GM18526 (cell line): ENCODE measurements around the gene ZNF83.

Experiments used
- POLR2A ChIP-seq: IDR thresholded peaks from 3 replicates; pipeline ENCODE4 v1.6.1; 2011; ENCODE audit not compliant: insufficient read length; ENCODE audit errors: extremely low read depth

The ZNF83 gene

GRCh38 chr19:52637718-52638585 is at the start of gene ZNF83:
Gene ZNF83 (minus strand): TSS chr19:52638355.
- peak; percentile 84 for TF ChIP-seq POLR2A

- no peak for TF ChIP-seq POLR2A
Observed at GRCh38 chr19:52687684-52688083, 49.5 kb upstream of the ZNF83 start.

DNA sequence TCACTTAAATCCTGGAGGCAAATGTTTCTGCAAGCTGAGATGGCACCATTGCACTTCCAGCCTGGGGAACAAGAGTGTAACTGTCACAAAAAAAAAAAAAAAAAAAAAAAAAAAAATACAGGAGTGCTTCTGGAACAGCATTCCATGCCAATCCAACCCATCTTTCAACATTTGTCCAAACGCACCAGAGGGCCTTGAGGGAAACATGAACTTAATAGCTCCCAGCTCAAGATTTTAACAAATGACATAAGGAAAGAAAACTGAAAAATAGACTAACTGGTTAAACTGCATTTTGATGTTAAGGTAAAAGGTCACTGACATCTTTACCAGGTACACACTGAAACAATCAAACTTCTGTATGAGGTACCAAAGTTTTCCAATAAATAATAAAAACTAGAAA is 47.7 kb upstream of the ZNF83 start:
- TF ChIP-seq POLR2A = no peak

DNA sequence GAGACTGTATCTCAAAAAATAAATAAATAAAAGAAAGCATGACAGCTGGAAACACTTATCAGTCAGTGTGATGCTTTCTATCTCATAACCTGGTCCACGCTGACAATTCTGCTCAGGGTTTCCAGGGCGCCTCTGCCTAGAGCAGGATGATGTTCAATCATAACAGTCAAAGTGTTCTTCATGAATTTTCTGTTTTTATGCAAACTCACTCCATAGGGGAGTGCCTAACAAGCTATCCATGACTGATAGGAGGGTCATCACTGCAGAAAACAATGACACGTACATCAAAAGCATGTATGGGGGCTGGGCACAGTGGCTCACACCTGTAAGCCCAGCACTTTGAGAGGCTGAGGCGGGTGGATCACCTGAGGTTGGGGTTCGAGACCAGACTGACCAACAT is 41.4 kb upstream of the ZNF83 start:
- TF ChIP-seq POLR2A = no peak

- no peak for TF ChIP-seq POLR2A
Observed at GRCh38 chr19:52673014-52673413, 34.9 kb upstream of the ZNF83 start.

DNA sequence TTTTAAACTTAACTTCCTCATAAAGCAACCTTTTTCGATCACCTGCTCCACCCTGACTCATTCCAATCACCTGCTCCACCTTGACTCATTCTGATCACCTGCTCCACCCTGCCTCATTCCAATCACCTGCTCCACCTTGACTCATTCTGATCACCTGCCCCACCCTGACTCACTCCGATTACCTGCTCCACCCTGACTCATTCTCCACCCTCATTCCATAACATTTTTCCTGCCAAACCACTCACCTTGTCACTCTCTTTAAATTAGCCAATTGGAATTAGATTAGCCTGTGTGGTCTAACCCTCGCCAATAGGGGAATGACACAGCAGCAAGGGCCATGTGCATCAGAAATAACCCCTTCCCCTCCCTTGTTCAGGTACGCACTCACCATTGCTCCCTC is 31.9 kb upstream of the ZNF83 start:
- no peak for TF ChIP-seq POLR2A

DNA sequence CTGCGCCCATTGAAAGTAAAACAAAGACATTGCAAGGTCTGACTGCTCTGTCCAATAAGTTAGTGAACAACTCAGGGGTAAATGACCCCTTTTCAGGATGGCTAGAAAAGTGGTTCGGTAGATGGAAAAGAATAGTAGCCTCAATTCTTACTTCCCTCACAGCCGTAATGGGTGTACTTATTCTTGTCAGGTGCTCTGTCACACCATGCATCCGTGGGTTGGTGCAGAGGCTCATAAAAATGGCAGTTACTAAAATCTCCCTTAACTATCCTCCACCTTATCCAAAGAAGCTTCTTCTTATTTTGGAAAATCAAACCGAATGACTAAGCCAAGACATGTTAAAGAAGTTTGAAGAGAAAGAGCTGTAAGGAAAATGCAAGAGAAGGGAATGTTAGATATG is 31.4 kb upstream of the ZNF83 start:
- no peak for TF ChIP-seq POLR2A

DNA sequence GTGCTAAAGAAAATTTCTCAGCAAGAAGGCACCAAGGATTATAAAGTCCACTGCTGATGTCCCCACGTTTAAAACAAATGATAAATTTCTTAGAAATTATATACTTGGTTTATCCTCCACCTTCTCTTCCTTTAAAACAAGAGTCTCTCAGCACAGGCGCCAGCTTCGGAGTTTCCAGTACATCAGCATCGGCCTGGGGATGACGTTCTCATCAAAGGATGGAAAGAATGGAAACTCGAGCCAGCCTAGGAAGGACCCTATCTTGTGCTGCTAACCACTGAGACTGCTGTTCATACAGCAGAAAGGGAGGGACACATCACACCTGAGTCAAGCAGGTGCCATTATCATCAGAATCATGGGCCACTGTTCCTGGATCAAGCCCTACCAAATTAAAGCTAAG is 29.8 kb upstream of the ZNF83 start:
- no peak for TF ChIP-seq POLR2A

- TF ChIP-seq POLR2A = no peak
Observed at GRCh38 chr19:52666506-52666905, 28.4 kb upstream of the ZNF83 start.

GRCh38 chr19:52665529-52665928 is 27.4 kb upstream of the ZNF83 start:
- no peak for TF ChIP-seq POLR2A

GRCh38 chr19:52665027-52665426 is 26.9 kb upstream of the ZNF83 start:
- no peak for TF ChIP-seq POLR2A

- TF ChIP-seq POLR2A = no peak
Observed at GRCh38 chr19:52664461-52664860, 26.3 kb upstream of the ZNF83 start.

GRCh38 chr19:52662631-52663030 is 24.5 kb upstream of the ZNF83 start:
- TF ChIP-seq POLR2A = no peak

DNA sequence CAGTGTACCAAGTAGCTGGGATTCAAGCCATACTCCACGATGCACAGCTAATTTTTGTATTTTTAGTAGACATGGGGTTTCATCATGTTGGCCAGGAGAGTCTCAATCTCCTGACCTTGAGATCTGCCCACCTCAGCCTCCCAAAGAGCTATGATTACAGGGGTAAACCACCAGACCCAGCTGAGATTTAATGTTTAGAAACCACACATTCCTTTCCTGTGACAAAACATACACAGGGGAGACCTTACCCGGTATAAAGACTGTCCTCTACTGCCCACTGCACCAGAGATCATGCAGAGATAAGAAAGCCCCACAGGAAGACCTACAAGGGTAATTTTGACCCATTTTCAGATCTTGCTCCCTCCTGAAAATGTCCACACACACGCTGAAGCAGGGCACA is 22.8 kb upstream of the ZNF83 start:
- no peak for TF ChIP-seq POLR2A

- TF ChIP-seq POLR2A = no peak
Observed at GRCh38 chr19:52659013-52659412, 20.9 kb upstream of the ZNF83 start.

DNA sequence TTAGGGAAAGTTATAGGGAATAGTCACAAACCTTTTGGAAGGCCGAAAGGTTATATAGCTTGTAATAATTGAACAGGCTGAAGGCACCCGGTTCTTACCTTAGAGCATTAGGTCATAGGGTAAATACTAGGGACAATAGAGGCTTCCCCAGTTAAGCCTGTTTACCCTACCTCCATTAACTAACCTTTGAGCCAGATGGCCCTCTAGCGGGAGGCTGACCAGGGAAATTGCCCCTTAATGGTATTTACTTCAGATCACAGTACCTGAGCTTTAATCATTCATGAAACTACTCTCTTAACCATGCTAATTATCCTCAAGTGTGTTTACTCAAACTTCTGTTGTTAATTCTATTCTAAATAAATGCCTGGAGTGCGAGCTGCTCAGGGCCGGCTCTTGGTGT is 20.4 kb upstream of the ZNF83 start:
- TF ChIP-seq POLR2A = no peak

GRCh38 chr19:52653161-52653560 is 15.0 kb upstream of the ZNF83 start:
- no peak for TF ChIP-seq POLR2A
